ENCODE data around the gene ACY1.
"Not testable (repeated sequence)": the region's sequence is repeated elsewhere in the genome, so short reads cannot be mapped to it uniquely, and the experiment has no call there.

ACY1 gene

GRCh38 chr3:51980253-51980652 lies 3.1 kb upstream of the ACY1 start:
- DNase-seq: no peak

- DNase-seq: peak in 2 of 56 donors; percentile 44 to 46
These were observed 940 bp upstream of the ACY1 start for GRCh38 chr3:51982352-51982837.

DNA sequence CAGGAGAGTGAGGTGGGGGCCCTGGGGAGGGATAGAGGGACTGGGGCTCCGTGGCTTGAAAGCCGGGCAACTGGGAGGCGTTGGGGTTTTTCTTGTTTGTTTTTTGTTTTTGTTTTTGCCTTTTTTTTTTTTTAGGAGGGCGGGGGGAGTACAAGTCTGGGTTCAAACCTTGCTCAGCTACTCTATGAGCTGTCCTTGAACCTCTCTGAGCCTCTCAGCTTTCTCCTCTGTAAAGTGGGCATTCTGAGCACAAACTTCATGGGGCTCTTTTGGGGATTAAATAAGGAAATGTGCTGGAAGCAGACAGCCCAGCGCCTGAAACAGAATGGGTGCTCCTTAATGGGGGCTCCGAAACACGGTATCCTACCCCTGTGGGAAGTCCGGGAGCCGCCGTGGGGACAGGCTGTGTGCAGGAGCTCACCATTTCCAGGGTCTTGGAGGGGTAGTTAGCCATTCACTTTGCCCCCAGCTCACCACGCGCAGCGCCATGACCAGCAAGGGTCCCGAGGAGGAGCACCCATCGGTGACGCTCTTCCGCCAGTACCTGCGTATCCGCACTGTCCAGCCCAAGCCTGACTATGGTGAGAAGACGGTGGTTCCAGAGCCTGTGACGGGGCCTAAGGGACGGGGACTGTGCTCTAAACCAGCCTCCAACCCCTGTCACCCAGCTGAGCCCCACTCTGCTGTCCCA lies 388 bp downstream of the ACY1 start:
- no peak for DNase-seq

DNA sequence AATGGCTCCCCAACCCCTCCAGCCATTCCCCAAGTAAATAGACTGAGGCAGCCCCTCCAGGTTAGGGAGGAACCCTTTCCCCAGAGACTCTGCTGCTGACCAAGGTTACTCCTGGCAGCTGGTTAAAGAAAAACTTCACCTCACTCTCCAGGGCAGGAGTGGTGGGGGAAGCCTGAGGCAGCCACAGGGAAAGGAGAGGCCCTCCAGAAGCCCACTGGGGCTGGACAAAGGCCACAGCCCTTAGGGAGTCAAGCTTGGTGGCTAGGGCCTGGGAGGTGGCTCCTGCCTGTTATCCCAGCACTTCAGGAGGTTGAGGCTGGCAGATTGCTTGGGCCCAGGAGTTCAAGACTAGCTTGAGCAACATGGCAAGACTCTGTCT lies 923 bp downstream of the ACY1 start:
- no peak for DNase-seq

DNA sequence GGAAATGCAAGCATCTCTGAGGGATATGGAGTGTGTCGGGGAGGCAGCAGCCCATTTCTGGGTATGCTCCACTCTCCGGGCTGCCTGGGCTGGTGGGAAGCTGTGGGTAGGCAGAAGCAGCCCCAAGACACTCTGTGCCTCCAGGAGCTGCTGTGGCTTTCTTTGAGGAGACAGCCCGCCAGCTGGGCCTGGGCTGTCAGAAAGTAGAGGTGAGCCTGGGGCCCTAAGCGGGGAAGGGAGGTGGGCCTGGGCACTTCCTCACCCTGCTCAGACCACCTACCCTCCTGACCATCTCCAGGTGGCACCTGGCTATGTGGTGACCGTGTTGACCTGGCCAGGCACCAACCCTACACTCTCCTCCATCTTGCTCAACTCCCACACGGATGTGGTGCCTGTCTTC lies 1.7 kb downstream of the ACY1 start:
- no peak for DNase-seq

DNA sequence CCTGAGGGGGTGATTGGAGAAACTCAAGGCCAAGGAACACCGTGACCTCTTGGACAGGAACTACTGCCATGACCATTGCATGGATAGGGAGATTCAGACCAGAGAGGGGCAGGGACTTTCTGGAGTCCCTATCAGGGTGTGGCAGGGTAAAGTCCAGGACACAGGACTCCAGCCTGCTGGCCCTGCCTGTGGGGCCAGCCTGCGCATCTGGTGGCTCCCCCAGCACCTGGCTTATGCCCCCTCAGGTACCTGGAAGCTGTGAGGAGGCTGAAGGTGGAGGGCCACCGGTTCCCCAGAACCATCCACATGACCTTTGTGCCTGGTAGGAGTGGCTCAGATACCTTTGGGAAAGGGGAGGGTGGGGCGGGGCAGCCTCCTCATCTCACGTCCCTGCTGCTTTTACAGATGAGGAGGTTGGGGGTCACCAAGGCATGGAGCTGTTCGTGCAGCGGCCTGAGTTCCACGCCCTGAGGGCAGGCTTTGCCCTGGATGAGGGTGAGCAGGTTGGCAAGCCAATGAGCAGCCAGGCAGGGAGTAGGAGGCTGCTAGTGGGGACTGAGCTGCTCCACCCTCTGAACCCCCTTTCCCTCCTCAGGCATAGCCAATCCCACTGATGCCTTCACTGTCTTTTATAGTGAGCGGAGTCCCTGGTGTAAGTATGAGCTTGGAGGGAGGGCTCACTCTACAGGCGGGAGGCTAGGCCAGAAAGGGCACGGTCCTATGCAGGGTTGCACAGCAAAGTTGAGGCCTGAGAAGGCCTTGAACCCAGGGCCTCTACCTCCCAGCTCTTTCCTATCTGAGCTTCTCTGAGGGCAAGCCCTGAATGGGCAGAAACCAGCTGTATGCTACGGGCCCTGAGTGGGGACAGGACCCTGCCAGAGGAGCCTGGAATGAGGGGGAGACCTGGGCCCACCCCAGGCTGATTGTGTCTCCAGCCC lies 2.9 kb downstream of the ACY1 start:
- no peak for DNase-seq

DNA sequence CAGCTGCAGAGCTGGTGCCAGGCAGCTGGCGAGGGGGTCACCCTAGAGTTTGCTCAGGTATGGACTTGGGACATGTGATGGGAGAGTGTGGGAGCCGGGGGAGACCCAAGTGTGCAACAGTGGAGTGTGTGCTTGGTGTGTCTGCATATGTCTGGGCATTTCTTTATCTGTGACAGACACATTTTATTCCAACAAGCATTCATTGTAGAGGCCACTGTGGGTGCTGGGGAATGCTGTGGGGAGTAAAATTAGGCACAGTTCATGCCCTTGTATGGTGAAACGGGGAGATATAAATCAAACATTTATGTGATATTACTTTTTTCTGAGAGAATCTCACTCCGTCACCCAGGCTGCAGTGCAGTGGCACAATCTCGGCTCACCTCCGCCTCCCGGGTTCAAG lies 4.2 kb downstream of the ACY1 start:
- no peak for DNase-seq

GRCh38 chr3:51988286-51989146 lies 5.2 kb downstream of the ACY1 start:
- DNase-seq: no peak

DNA sequence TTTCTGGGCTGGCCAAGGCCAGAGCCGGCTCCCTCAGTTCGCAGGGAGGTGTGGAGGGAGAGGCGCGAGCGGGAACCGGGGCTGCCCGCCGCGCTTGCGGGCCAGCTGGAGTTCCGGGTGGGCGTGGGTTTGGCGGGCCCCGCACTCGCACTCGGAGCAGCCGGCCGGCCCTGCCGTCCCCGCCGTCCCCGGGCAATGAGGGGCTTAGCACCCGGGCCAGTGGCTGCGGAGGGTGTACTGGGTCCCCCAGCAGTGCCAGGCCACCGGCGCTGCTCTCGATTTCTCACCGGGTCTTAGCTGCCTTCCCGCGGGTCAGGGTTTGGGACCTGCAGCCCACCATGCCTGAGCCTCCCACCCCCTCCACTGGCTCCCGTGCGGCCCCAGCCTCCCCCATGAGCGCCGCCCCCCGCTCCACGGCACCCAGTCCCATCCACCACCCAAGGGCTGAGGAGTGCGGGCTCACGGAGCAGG lies 7.2 kb downstream of the ACY1 start:
- not testable (repeated sequence) for DNase-seq

DNA sequence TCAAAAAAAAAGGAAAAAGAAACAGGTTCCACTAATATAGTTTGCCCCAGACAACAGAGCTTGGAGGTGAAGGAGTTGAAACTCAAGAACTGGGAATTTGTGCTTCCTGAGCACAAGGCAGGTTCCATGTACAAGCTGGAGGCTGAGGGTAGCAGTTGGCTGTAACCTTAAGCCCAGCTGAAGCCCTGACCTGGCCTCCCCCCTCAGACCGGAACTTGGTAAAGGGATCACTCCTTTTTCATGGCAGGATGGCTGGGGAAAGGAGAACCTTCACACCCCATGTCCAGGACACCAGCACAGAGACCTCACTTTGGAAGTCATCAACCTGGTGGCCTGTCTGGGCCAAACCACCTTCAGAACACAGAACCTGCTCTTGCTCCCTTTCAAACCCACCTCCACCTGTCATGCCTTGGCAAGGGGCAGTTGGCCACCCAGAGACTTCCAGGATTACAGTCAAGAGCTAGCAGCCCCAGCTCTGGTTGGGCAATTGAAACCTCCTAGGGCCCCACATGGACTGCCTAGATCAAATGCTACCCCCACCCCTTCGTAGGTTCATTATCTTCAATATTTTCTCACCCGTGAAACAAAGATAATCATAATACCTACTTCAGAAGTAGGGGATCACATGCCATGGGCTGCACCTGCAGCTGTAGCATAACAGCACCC lies 8.8 kb downstream of the ACY1 start:
- no peak for DNase-seq

DNA sequence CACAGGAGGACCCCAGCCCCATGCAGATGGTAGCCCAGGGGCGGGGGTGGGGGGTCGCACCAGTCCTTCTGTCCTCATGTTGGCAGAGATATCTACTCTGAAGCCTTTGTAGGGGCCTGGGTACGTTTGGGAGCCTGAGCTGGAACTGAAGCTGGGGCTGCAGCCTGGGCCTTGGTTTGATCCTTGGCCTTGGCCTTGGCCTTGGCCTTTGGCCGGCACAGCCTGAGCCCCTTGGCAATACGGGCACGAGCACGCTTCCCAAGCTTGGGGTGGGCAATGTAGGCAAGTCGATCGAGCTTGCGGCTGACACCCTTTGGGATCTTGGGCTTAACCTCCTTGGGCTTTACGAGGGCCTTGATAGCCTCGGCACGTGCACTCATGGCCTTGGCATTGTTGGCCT lies 10.3 kb downstream of the ACY1 start:
- DNase-seq: not testable (repeated sequence)

DNA sequence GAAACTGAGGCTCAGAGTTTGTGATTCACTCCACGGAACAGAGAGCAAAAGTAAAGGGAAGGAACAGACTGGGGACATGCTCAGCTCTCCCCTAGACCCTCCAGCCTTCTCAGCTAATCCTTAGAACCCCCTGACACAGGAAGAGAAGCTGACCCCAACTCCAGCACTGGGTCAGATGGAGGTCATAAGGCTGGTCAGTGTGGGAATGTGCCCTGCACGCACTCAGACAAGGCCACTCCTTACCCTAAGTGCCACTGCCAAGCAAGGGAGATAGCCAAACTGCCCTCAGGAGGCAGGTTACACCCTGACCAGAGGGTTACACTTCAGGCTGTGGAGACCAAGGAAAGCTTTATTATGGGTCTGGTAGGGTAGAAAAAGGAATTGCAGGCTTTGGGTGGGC lies 11.2 kb downstream of the ACY1 start:
- no peak for DNase-seq

GRCh38 chr3:51995346-51996163 lies 12.2 kb downstream of the ACY1 start, which contains the start of gene RPL29:
Gene RPL29, minus strand, starts transcription at chr3:51995895. Its CDS starts 434 bp downstream, at chr3:51995461.
- peak in 55 of 56 donors; percentile 55 to 95 (median 85) for DNase-seq

DNA sequence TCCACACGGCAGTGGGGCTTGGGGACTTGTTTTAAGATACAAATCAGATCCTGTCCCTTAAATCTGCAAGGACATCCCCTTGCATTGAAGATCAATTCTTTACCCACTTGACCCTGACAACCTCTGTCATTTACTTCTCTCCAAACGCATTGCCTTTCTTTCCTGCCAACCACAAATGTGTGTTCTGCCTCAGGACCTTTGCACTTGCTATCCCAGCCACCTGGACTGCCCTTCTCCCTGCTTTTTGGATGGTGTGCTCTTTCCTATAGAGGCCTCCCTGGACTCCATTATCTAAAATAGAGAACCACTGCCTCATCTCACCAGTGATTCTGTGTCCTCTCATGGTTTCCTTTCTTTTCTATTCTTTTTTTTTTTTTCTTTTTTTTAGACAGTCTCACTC lies 13.8 kb downstream of the ACY1 start:
- DNase-seq: no peak

GRCh38 chr3:51997935-51998596 lies 14.7 kb downstream of the ACY1 start:
- DNase-seq: peak in 18 of 56 donors; percentile 2 to 58 (median 32)

- no peak for DNase-seq
These were observed 15.4 kb downstream of the ACY1 start for GRCh38 chr3:51998774-51999173.

DNA sequence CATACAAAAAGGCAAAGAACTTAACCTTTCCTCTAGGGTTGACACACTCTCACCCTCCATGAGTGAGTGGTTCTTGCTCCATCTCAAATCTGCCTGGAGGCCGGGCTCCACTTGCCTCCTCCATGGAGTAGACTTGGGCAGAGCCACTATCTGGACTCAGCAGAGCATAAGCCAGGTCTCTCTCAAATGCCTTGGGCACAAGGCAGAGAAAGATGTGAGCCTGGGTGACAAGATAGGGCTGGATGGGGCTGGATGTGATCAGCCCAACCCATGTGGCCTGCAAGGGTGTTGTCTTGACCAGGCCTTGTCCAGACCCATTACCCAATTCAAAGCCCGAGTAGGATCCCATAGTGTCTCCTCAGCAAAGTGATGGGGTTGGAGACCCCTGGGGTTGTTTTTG lies 16.5 kb downstream of the ACY1 start:
- no peak for DNase-seq

DNA sequence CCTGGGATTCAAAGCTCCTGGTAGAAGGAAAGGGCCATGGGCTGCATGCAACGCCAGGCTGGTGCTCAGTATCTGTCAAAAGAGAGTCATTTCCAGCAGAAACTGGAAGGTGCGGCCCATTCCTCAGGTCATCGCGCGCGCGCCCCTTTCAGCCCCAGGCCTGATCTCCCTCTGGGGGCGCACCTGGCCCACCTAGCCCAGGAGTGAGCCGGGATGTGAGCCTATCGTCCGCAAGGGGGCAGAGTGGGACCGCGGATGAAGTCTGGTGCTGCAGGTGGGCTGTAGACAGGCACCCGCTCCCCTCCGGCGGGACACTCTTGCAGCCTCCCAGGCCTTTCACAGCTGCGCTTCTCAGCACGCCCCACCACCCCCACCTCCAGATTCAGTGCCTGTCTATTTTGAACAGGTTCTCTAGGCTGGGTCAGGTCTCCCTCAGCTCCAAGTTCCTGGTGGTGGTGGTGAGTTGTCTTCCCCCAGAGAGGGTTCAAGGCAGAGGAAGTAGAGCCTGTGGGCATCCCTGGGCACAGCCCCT lies 18.2 kb downstream of the ACY1 start:
- peak in 50 of 56 donors; percentile 15 to 90 (median 58) for DNase-seq

- DNase-seq: no peak
These were observed 19.4 kb downstream of the ACY1 start for GRCh38 chr3:52002748-52003147.
